DND-41 (cell line): Measurements from ENCODE around the gene F7.

Source experiments
- ATAC-seq: fragments of 200-7000 bp; cut with Tn5 transposase; 3 replicates; pipeline ENCODE4 v1.9.1; 2021; ENCODE audit warnings: low read depth; ENCODE audit not compliant: insufficient read depth
- DNase-seq: peaks from one replicate; pipeline ENCODE4 v3.0.0-alpha.2; 2020
- H2AFZ ChIP-seq: 2 replicates; pipeline ENCODE4 v1.6.0; 2012; ENCODE audit warnings: low read depth, low read length
- H3K27ac ChIP-seq: 2 replicates; pipeline ENCODE4 v1.5.1; 2012; ENCODE audit warnings: low read length, inconsistent platforms
- H3K27me3 ChIP-seq: fragments of 200-600 bp; sonication (generic); 2 replicates; pipeline ENCODE4 v1.6.0; 2012; ENCODE audit warnings: low read length, mild to moderate bottlenecking, inconsistent platforms; ENCODE audit not compliant: insufficient read depth, poor library complexity
- H3K36me3 ChIP-seq: 2 replicates; pipeline ENCODE4 v1.5.1; 2012; ENCODE audit warnings: low read length, inconsistent platforms; ENCODE audit not compliant: insufficient read depth
- H3K4me1 ChIP-seq: 2 replicates; pipeline ENCODE4 v1.5.1; 2012; ENCODE audit warnings: mild to moderate bottlenecking, low read length; ENCODE audit not compliant: insufficient read depth
- H3K4me2 ChIP-seq: 2 replicates; pipeline ENCODE4 v1.6.0; 2012; ENCODE audit warnings: mild to moderate bottlenecking, moderate library complexity, low read length, inconsistent platforms; ENCODE audit not compliant: insufficient read depth
- H3K4me3 ChIP-seq, 2 experiments: fragments of 200-600 bp in 1 of 2; shearing (Covaris generic) in 1 of 2; 2 replicates each; pipeline ENCODE4 v1.5.1; 2012 to 2016; ENCODE audit warnings: inconsistent platforms in 2 of 2, low read length in 2 of 2, mild to moderate bottlenecking in 2 of 2, low read depth in 1 of 2, moderate library complexity in 1 of 2
- H3K79me2 ChIP-seq: 2 replicates; pipeline ENCODE4 v1.6.0; 2012; ENCODE audit warnings: low read length, inconsistent platforms; ENCODE audit not compliant: insufficient read depth
- H3K9ac ChIP-seq: 2 replicates; pipeline ENCODE4 v1.6.0; 2012; ENCODE audit warnings: low read depth, mild to moderate bottlenecking, inconsistent platforms, low read length, moderate library complexity
- H3K9me3 ChIP-seq: 2 replicates; pipeline ENCODE4 v1.5.1; 2012; ENCODE audit warnings: low read length, moderate library complexity, mild to moderate bottlenecking, inconsistent platforms; ENCODE audit not compliant: insufficient read depth, severe bottlenecking
- H4K20me1 ChIP-seq: 2 replicates; pipeline ENCODE4 v1.6.0; 2012; ENCODE audit warnings: low read length; ENCODE audit not compliant: insufficient read depth
- EZH2 ChIP-seq: IDR thresholded peaks from 3 replicates; pipeline ENCODE4 v1.6.1; 2012; ENCODE audit warnings: borderline replicate concordance, low read depth, mild to moderate bottlenecking, moderate library complexity, low read length, inconsistent platforms; ENCODE audit not compliant: severe bottlenecking
- TF ChIP-seq, protein P1 (sequence below): IDR thresholded peaks from 2 replicates; pipeline ENCODE4 v1.5.1; 2012; ENCODE audit warnings: borderline replicate concordance, low read length, moderate library complexity, mild to moderate bottlenecking; ENCODE audit not compliant: poor library complexity, severe bottlenecking; ENCODE audit errors: extremely low read depth

Gene F7

DNA sequence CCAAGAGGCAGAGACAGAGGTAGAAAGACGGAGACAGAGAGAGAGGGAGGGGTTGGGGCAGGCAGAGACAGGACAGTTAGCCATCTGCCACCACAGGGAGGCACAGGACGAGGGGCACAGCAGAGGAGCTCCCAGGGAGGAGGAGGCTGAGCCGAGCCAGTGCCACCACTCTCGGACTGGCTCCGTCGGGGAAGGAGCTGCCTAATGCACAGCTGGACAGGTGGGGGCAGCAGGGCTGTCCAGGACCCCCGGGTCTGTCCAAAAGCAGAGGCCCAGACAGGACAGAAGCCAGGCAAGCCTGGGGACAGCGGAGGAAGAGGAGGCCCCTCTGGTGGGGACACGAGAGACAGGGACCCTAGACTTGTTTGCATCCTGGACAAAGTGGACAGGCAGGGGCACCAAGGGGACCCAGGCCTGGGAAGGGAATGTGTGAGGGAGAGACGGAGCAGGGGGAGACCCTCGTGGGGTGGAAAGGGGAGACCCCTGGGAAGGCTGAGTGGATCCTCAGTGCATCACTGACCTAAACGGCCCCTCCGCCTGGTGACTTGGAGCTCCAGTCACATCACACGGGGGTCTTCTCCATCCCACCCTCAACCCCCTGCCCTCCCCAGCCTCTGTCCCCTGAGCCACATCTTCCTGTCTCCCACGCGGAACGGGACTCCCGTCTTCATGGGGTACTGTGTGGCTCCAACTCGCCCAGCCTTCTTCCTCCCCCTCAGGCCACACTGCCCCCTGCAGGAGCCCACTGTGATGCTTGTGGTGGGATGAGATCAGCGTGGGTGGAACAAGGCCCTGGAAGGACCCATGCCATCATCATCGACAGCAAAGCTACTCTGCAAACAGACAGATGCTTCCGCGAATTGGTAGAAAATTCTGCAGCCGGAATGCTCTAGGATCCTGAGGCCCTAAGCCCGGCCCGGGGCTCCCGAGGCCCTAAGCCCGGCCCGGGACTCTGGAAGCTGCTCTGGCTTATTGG is 17.9 kb downstream of the F7 start:
- H3K9me3 ChIP-seq, result no peaks in the 10 kb centered on the region
- no peaks in the 10 kb centered on the region for H3K27me3 ChIP-seq
- TF ChIP-seq, protein P1, sequence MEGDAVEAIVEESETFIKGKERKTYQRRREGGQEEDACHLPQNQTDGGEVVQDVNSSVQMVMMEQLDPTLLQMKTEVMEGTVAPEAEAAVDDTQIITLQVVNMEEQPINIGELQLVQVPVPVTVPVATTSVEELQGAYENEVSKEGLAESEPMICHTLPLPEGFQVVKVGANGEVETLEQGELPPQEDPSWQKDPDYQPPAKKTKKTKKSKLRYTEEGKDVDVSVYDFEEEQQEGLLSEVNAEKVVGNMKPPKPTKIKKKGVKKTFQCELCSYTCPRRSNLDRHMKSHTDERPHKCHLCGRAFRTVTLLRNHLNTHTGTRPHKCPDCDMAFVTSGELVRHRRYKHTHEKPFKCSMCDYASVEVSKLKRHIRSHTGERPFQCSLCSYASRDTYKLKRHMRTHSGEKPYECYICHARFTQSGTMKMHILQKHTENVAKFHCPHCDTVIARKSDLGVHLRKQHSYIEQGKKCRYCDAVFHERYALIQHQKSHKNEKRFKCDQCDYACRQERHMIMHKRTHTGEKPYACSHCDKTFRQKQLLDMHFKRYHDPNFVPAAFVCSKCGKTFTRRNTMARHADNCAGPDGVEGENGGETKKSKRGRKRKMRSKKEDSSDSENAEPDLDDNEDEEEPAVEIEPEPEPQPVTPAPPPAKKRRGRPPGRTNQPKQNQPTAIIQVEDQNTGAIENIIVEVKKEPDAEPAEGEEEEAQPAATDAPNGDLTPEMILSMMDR, result peak; percentile 42
- no peak for TF ChIP-seq EZH2
- ATAC-seq (no peak), DNase-seq (no peak)
- no peak overlapping the region for H3K4me3 ChIP-seq
- H2AFZ ChIP-seq, result no peak overlapping the region
- no peak overlapping the region for H3K4me2 ChIP-seq
- H3K4me1 ChIP-seq, result no peaks in the 10 kb centered on the region
- H4K20me1 ChIP-seq, result peaks cover 4% of the 10 kb centered on the region; the same call in 1 of the 2 replicates
- no peak overlapping the region for H3K27ac ChIP-seq
- H3K36me3 ChIP-seq, result no peaks in the 10 kb centered on the region
- H3K79me2 ChIP-seq, result no peaks in the 10 kb centered on the region
- no peak overlapping the region for H3K9ac ChIP-seq

DNA sequence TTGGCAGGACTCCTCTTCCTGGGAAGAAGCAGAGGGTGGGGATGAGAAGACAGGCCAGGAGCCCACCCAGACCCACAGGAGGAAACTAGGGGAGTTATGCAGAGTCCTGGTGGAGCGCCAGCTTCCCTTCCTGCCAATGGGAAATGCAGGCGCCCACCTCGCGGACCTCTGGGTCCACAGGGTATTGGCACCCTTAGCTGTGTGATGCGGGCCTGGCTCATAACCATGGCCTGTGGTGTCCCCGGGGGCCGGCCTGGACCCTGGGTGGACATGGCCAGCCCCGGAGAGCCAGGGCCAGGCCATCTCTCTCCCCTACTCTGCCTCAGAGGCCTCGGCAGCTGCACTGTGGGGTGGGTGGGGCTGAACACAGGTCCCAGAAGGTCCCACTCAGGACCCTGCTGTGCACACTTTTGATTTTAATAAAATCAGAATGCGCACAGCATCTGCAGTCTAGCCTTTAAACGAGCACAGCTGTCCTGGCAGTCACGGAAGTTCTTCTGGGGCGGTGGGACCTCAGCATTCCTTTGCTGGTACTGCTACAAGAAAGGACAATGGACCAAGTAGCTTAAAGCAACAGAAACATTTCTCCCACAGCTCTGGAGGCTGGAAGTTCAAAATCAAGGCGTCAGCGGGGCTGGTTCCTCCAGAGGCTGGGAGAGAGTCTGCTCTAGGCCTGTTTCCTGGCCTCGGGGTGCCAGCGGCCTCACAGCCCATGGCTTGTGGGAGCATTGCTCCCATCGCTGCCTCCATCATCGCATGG is 18.8 kb downstream of the F7 start:
- no peak for DNase-seq
- Histone ChIP-seq H4K20me1 (peaks cover 4% of the 10 kb centered on the region; the same call in 1 of the 2 replicates), H3K9ac (no peak overlapping the region), H2AFZ (no peak overlapping the region), H3K4me1 (no peaks in the 10 kb centered on the region), H3K9me3 (no peaks in the 10 kb centered on the region), H3K36me3 (no peaks in the 10 kb centered on the region), H3K27me3 (no peaks in the 10 kb centered on the region), H3K27ac (no peak overlapping the region), H3K79me2 (no peaks in the 10 kb centered on the region), H3K4me3 (no peak overlapping the region), H3K4me2 (no peak overlapping the region)
- TF ChIP-seq, protein P1, result no peak
- no peak for TF ChIP-seq EZH2
- no peak for ATAC-seq

DNA sequence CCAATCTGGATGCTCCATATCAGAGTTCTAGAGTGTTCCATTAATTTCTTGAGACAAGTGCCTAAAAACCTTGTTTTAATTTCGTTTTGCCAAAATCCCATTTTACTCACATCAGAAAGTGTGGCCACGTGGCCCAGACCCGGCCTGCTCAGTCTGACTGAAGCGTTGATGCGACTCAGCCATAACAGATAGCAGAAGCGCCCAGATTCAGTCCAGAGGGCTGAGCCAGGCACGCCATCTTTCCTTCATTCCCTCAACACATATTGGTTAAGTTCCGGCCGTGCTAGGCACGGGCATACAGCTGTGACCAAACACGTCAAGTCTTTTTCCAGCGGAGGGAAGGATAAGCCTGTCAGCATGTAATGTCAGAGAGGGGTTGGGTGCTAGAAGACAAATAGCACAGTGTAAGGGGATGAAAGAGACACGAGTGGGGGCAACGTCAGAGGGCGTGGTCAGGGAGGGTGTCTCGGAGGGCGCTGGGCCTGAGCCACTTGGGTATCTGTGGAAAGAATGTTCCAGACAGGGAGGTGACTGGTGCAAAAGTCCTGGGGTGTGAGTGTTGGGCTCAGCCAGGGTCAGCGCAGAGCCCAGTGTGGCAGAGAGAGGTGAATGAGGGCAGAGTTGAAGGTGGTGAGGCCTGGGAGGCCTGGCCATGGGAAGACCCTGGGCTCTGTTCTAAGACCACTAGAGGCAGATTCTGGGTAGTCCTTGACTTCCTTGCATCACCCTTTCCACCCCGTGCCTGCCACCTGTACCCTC is 20.1 kb downstream of the F7 start:
- H3K4me1 ChIP-seq, result no peaks in the 10 kb centered on the region
- DNase-seq (no peak), ATAC-seq (no peak)
- TF ChIP-seq EZH2, result no peak
- TF ChIP-seq, protein P1, result no peak
- H4K20me1 ChIP-seq, result peaks cover 4% of the 10 kb centered on the region; the same call in 1 of the 2 replicates
- H3K36me3 ChIP-seq, result no peaks in the 10 kb centered on the region
- no peaks in the 10 kb centered on the region for H3K9me3 ChIP-seq
- H3K9ac ChIP-seq, result no peak overlapping the region
- H3K79me2 ChIP-seq, result no peaks in the 10 kb centered on the region
- no peaks in the 10 kb centered on the region for H3K27me3 ChIP-seq
- H3K4me2 ChIP-seq, result no peak overlapping the region
- no peak overlapping the region for H3K4me3 ChIP-seq
- no peak overlapping the region for H2AFZ ChIP-seq
- no peak overlapping the region for H3K27ac ChIP-seq
